HK-2 (cell line): ENCODE data around the gene FNDC3B.

ENCODE experiments used
- DNase-seq: peaks from one replicate; pipeline ENCODE4 v3.0.0-alpha.2; 2018; ENCODE audit not compliant: unreplicated experiment

The FNDC3B gene

DNA sequence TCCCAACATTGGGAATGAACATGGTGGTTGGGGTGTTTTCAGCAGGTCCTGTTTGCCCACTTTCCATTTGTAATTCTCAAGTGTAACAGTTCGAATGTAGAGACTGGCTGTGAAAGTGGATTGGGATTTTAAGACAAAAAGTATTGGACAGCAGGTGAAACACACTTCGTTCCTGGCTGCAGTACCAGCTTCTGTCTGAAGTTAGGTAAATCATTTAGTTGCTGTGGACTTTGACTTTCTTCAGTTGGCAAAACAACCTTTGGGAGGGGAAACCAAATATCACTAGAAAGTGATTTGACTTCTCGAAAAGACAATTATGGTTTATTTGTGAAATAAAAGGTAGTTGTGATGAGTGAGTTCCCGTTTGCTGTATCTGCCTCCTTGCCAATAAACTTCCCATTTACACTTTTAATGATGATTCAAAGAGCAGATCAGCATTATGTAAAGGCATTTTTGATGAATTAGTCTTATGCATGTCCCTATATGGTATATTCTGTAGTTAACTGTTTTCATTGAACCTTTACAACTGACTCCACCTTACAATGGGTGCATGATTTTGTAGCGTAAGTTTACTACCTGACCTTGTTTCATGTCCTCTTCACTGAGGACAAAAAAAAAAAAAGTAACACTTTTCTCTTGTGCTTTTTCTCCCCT lies 34.0 kb downstream of the FNDC3B start:
- no peak for DNase-seq

DNA sequence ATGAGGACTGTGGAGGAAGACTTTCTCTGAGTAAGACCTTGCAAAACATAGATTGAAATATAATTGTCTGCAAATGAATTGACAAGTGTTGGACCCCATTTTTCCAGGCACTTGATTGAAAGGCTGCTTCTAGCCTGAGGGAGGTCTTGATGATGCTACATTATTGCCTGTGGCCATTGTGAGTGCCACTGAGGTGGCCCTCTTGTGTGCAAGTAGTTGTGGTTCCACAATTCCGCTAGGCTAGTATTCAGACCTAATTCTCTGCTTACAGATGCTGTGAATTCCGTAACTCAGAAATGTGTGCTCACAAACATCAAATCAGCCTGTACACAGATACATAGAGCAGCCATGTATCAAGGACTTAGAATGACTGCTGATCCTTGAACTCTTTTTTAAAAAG lies 34.7 kb downstream of the FNDC3B start:
- no peak for DNase-seq

DNA sequence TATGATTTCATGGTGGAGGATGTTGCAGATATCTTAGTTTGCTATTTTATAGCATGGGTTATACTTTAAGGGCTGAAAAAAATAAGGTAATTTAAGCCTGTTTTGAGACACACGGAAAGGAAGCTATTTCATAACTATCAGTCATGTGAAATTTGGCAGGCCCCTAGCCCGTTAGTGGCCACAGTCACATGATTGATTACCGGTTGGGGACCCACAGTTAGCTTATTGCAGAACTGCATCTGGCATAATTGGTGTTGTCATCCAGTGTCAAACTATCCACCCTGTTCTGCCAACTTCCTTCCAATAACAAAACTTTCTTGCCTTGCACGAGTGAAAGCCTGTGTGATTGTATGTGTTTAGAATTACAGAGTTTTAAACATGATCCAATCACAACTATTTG lies 35.2 kb downstream of the FNDC3B start:
- no peak for DNase-seq

- DNase-seq = no peak
Measured at GRCh38 chr3:172076212-172076611, 36.8 kb downstream of the FNDC3B start.

DNA sequence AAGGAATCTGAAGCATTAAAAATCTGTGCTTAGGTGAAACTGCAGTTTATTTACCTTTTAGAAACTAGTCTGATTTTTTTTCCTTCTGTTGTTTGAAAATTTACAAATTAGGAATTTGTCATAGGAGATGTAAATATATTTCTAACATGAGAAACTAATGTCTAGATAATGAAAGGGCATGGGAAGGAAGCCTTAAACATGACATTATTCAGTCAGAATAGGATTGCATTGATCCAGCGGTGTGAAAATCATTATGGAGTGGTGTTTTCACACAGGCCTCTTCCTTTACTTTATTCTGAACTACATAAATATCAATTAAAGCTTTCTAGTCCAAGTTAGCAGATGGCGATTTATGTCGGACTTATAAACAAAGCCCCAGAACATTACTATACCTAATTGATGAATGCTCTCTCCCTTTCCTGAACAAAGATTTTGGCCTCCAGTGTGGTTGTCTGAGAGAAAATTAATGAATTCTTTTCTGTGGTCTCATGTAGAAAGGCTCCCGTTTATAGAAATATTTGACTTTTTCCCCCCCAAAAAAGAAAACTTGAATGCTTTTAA lies 37.9 kb downstream of the FNDC3B start:
- DNase-seq = no peak

DNA sequence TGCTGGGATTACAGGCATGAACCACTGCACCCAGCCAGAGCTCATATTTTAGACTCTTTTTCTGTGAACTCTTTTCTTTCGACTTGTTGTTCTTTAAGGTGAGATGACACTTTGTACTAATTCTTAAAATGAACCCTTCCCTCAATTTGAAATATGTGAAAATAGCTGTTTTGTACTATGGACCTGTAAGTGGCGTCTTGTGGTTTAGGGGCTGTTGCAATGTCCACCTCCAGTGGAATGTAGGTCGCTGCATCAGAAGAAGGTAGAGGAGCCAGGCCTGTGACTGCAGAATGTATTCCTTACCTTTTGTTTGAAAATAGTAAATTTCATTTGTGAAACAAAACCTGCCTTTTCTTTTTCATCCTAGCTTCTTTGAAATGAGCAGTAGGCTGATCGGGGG lies 38.9 kb downstream of the FNDC3B start:
- DNase-seq = no peak

- no peak for DNase-seq
Measured at GRCh38 chr3:172078721-172079120, 39.3 kb downstream of the FNDC3B start.

GRCh38 chr3:172079326-172079976 lies 40.1 kb downstream of the FNDC3B start:
- no peak for DNase-seq

DNA sequence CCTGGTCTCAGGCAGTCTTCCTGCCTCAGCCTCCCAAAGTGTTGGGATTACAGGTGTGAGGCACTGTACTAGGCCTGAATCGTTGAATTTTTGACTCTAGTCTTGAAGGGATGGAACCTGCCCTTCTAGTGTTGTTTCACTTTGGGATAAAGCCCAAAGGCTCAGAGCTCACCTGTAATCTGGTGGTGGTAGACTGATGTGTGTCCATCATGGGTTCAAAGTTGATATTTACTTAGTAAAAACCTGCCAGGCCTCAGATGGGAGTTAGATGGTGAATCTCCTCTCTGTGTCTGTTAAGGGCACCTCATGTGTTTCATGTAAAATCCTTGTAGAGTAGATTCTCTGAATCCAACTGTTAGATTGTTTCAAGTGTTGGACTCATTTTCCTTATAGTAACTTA lies 41.1 kb downstream of the FNDC3B start:
- no peak for DNase-seq

DNA sequence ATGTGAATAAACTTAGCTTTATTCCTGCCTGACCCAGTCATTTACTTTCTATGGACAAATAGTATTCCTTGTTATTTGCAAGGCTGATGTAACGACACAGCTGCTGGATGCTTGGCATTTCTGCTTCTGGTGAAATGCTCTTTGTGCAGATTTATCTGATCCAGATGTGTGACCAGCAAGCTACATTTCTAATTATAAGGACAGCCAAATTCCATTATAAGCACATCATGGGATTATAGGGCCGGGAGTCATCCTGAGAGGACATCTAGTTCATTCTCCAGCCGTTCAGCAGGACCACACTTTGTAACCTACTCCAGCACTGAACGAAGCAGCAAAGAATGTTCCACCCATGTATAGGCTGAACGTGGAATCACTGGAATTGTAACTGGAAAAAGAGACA lies 42.9 kb downstream of the FNDC3B start:
- DNase-seq = no peak

GRCh38 chr3:172082820-172083513 lies 43.6 kb downstream of the FNDC3B start:
- no peak for DNase-seq

DNA sequence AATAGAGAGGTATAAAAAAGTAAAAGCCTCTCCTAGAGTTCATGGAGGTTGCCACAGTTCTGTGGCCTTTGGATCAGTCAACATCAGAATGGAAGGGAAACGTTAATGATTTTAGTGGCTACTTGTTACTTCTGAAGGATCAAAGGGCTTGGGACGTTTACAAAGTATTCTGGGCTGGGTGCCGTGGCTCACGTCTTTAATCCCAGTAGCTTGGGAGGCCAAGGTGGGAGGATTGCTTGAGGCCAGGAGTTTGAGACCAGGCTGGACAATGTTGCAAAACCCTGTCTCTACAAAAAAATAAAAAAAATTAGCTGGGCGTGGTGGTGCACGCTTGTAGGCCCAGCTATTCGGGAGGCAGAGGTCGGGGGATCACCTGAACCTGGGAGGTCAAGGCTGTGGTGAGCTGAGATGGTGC lies 44.6 kb downstream of the FNDC3B start:
- DNase-seq = no peak

GRCh38 chr3:172084871-172085556 lies 45.6 kb downstream of the FNDC3B start:
- DNase-seq = no peak

- DNase-seq = no peak
Measured at GRCh38 chr3:172085557-172085895, 46.1 kb downstream of the FNDC3B start.

DNA sequence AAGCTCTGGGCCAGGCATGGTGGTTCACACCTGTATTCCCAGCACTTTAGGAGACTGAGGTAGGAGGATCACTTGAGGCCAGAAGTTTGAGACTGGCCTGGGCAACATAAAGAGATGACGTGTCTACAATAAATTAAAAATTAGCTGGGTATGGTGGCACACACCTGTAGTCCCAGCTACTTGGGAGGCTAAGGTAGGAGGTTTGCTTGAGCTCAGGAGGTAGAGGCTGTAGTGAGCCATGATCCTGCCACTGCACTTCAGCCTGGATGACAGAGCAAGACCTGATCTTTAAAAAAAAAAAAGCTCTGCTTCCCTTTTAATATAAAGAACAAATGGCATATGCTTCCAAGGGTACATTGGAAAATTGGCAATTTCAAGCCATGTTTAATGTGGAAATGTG lies 46.7 kb downstream of the FNDC3B start:
- no peak for DNase-seq

GRCh38 chr3:172087198-172087597 lies 47.8 kb downstream of the FNDC3B start:
- no peak for DNase-seq

DNA sequence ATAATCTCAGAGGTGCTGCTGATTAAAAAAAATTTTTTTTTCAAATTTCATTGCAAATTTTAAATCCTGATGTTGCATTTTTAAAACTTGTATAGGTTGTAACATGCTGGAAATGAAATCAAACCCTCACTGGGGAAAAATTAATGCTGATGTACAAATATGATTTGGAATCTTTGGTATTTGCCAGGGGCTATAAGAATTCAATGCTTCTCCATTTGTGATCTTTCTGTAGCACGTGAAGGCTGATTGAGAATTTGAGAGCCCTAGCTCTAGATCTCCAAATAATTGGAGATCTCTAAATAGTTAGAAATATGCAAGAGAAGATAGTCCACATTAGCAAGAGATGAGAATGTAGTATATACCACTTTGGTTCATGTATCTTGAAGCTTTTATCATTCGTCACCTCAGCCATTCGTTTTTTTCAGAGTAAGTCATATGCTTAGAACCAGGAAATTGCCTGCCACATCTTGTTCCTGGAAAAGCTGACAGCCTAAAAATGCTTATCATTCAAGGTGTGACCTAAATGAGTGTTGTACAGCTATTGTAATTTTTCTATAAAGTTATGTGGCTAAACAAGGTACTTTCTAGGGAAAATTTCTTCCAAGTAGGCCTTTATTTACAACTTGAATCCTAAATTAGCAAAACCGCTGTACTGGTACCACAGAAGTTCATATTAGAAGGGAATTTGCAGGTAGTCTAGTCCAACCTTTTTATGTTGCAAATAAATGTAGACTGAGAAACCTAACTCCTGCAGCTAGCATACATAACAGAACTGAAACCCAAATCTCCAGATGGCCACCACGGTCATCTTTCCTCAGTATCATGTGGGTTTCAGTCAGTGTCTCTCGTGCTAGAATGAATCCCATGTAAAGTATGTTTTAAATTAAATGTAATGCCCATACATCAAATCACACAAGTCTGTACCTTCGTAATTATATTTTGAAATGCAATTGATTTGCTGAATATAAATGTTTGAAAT lies 48.5 kb downstream of the FNDC3B start:
- no peak for DNase-seq

DNA sequence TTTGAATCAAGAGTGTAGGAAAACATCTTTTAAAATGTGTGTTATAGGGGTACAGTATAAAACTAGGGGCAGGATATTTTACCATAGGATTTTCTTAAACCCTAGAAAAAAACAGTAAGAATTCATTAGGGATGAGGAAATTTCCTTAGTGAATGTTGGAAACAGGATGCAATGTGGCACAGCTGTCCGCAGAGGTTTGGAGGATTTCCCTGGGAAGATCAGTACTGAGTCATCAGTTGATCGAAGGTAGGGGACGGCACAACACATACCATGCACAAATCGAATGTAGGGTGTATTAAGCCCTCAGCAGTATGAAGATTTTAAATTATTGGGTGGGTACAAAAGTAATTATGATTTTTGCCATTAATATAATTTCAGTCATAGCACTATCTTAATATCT lies 49.9 kb downstream of the FNDC3B start:
- DNase-seq = no peak

DNA sequence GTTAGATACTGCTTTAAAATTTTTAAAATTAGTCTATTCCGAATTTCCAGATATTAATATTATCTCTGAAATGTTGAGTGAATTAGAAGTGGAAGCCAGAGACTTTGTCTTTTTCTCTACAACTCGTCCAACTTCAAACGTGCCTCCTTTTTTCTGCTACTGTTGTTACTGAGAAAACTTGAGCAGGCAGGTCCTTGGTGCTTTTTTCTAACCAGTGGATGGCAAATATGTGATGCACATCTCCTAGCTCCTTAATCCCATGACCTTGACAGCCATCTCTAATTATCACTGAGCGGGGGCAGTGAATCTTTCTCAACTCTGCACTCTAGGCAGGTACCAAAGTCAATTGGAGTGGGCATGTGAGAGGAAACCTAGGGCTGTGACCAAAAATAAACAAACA lies 50.7 kb downstream of the FNDC3B start:
- no peak for DNase-seq

- DNase-seq = no peak
Measured at GRCh38 chr3:172092658-172093057, 53.3 kb downstream of the FNDC3B start.
